Activated CD4-positive, alpha-beta T cell treated with anti-CD3 and anti-CD28 coated beads, Interleukin-2, Interleukin-4, amounts not matched to agents 100 ng/mL and 50 ng/mL, durations not matched to agents 16 hours and 8 hours (primary cell): ENCODE data around the gene ANKDD1B.
"Not testable (repeated sequence)": the region's sequence is repeated elsewhere in the genome, so short reads cannot be mapped to it uniquely, and the experiment has no call there.

ENCODE experiments used
- DNase-seq: peaks from one replicate; pipeline ENCODE4 v3.0.0-alpha.2; 2020; ENCODE audit warnings: low spot score

The ANKDD1B gene

GRCh38 chr5:75662061-75662460, 50.8 kb downstream of the ANKDD1B start:
- DNase-seq: no peak

- DNase-seq: no peak
Observed at GRCh38 chr5:75663579-75664284, 52.5 kb downstream of the ANKDD1B start.

- no peak for DNase-seq
Observed at GRCh38 chr5:75664979-75665378, 53.7 kb downstream of the ANKDD1B start.

- DNase-seq: no peak
Observed at GRCh38 chr5:75666801-75667200, 55.5 kb downstream of the ANKDD1B start.

GRCh38 chr5:75667586-75667985, 56.3 kb downstream of the ANKDD1B start:
- no peak for DNase-seq

- no peak for DNase-seq
Observed at GRCh38 chr5:75668445-75668844, 57.2 kb downstream of the ANKDD1B start.

GRCh38 chr5:75668977-75669689, 57.9 kb downstream of the ANKDD1B start:
- peak; percentile 92 for DNase-seq

- DNase-seq: no peak
Observed at GRCh38 chr5:75670577-75670976, 59.3 kb downstream of the ANKDD1B start.

- no peak for DNase-seq
Observed at GRCh38 chr5:75671506-75671905, 60.3 kb downstream of the ANKDD1B start.

GRCh38 chr5:75672616-75673015, 61.4 kb downstream of the ANKDD1B start:
- DNase-seq: no peak

GRCh38 chr5:75675783-75676182, 64.5 kb downstream of the ANKDD1B start:
- DNase-seq: no peak

GRCh38 chr5:75677607-75678006, 66.4 kb downstream of the ANKDD1B start:
- no peak for DNase-seq

GRCh38 chr5:75678155-75678554, 66.9 kb downstream of the ANKDD1B start:
- DNase-seq: peak; percentile 52

- DNase-seq: peak; percentile 38
Observed at GRCh38 chr5:75681125-75681830, 70.0 kb downstream of the ANKDD1B start.

- DNase-seq: no peak
Observed at GRCh38 chr5:75685141-75685540, 73.9 kb downstream of the ANKDD1B start.

GRCh38 chr5:75686480-75686879, 75.2 kb downstream of the ANKDD1B start:
- DNase-seq: no peak

GRCh38 chr5:75690669-75691068, 79.4 kb downstream of the ANKDD1B start:
- no peak for DNase-seq

- no peak for DNase-seq
Observed at GRCh38 chr5:75694781-75695180, 83.5 kb downstream of the ANKDD1B start.

- DNase-seq: not testable (repeated sequence)
Observed at GRCh38 chr5:75695472-75696351, 84.5 kb downstream of the ANKDD1B start.

- DNase-seq: no peak
Observed at GRCh38 chr5:75701856-75702255, 90.6 kb downstream of the ANKDD1B start.

- DNase-seq: no peak
Observed at GRCh38 chr5:75706016-75706415, 94.8 kb downstream of the ANKDD1B start.

- no peak for DNase-seq
Observed at GRCh38 chr5:75706775-75707174, 95.5 kb downstream of the ANKDD1B start.
